H1 (cell line): ENCODE results near the gene LIPC. TPM values are rescaled to one million over a fixed set of nuclear protein-coding genes. Genes with fewer than 3 reads are reported as not detected.

Experiments used
- CTCF ChIA-PET: fragments of 300-600 bp; sonication (Branson Sonifier 250); formaldehyde crosslinking; loops from one replicate; lab custom pipeline; 2021; ENCODE audit not compliant: partially characterized antibody; lab: Charles Lee
- POLR2A ChIA-PET: fragments of 300-600 bp; sonication (Branson Sonifier 250); formaldehyde crosslinking; loops from one replicate; lab custom pipeline; 2021; ENCODE audit warnings: inconsistent platforms; ENCODE audit not compliant: partially characterized antibody; lab: Charles Lee
- DNase-seq, 2 experiments: peaks; one replicate each; pipeline versions ENCODE4 v3.0.0 to v3.0.0-alpha.2; 2010 to 2022; ENCODE audit warnings: low spot score in 2 of 2, low read depth in 1 of 2, mixed read lengths in 1 of 2
- FAIRE-seq: peaks from 2 replicates; lab custom pipeline; 2011; peaks lifted over from hg19 to GRCh38; lab: Jason Lieb, UNC
- H2AFZ ChIP-seq: 2 replicates; pipeline ENCODE4 v1.8.1; 2012; ENCODE audit warnings: low read length, inconsistent platforms
- H2AK5ac ChIP-seq: 2 replicates; pipeline ENCODE4 v1.6.1; 2013; ENCODE audit warnings: low read depth, low read length
- H2BK120ac ChIP-seq: replicated peaks from 2 replicates; pipeline ENCODE3; 2013; ENCODE audit warnings: low read depth, low read length, inconsistent platforms
- H2BK12ac ChIP-seq: 2 replicates; pipeline ENCODE4 v1.6.1; 2013; ENCODE audit warnings: low read depth, low read length
- H2BK15ac ChIP-seq: 2 replicates; pipeline ENCODE4 v1.6.1; 2013; ENCODE audit warnings: low read length
- H2BK20ac ChIP-seq: 2 replicates; pipeline ENCODE4 v1.6.1; 2013; ENCODE audit warnings: low read length
- H2BK5ac ChIP-seq: 2 replicates; pipeline ENCODE4 v1.6.1; 2013; ENCODE audit warnings: low read depth, low read length
- H3K14ac ChIP-seq: 2 replicates; pipeline ENCODE4 v1.6.1; 2013; ENCODE audit warnings: inconsistent platforms; ENCODE audit not compliant: insufficient read length
- H3K18ac ChIP-seq: 2 replicates; pipeline ENCODE4 v1.6.1; 2013; ENCODE audit warnings: low read length; ENCODE audit errors: extremely low read depth
- H3K23ac ChIP-seq: 2 replicates; pipeline ENCODE4 v1.6.1; 2013; ENCODE audit warnings: inconsistent platforms; ENCODE audit not compliant: insufficient read length
- H3K23me2 ChIP-seq: 2 replicates; pipeline ENCODE4 v1.6.1; 2013; ENCODE audit warnings: low read depth, low read length
- H3K27ac ChIP-seq: 2 replicates; pipeline ENCODE4 v1.6.1; 2011; ENCODE audit warnings: low read depth, low read length, inconsistent platforms
- H3K27me3 ChIP-seq, 4 experiments: replicated peaks in 1 of 4; 1 replicate in 1 of 4; 2 replicates in 3 of 4; pipeline versions ENCODE4 v1.6.1 to v1.8.1; 2011 to 2013; ENCODE audit warnings: low read length in 3 of 4, mild to moderate bottlenecking in 3 of 4, inconsistent platforms in 2 of 4, mixed read lengths in 2 of 4, moderate library complexity in 1 of 4; ENCODE audit not compliant: control insufficient read depth in 3 of 4, insufficient read depth in 3 of 4; ENCODE audit errors: extremely low read depth in 1 of 4
- H3K36me3 ChIP-seq, 4 experiments: 2 replicates each; pipeline versions ENCODE4 v1.6.1 to v1.8.1; 2011 to 2013; ENCODE audit warnings: mild to moderate bottlenecking in 4 of 4, low read length in 3 of 4, moderate library complexity in 2 of 4, control low read depth in 1 of 4, inconsistent platforms in 1 of 4; ENCODE audit not compliant: insufficient read depth in 4 of 4, control insufficient read depth in 2 of 4
- H3K4ac ChIP-seq: replicated peaks from 2 replicates; pipeline ENCODE3; 2013; ENCODE audit warnings: low read length, low read depth, mixed read lengths, inconsistent platforms; ENCODE audit not compliant: insufficient read length
- H3K4me1 ChIP-seq, 4 experiments: replicated peaks in 1 of 4; 1 replicate in 1 of 4; 2 replicates in 3 of 4; pipeline versions ENCODE4 v1.6.1 to v1.8.1; 2011 to 2013; ENCODE audit warnings: low read length in 3 of 4, inconsistent platforms in 2 of 4, mixed read lengths in 1 of 4; ENCODE audit not compliant: insufficient read depth in 4 of 4, control insufficient read depth in 3 of 4
- H3K4me2 ChIP-seq, 2 experiments: 2 replicates each; pipeline versions ENCODE4 v1.6.1 to v1.8.1; 2011 to 2013; ENCODE audit warnings: low read depth in 2 of 2, low read length in 2 of 2, control low read depth in 1 of 2, inconsistent platforms in 1 of 2, mild to moderate bottlenecking in 1 of 2; ENCODE audit not compliant: insufficient read depth in 1 of 2
- H3K4me3 ChIP-seq, 4 experiments: fragments of 200-600, 300-600 bp in 1 of 4; sonication (generic), shearing (Covaris generic), sonication (Bioruptor Twin) in 1 of 4; 2 replicates each; pipeline versions ENCODE4 v1.5.1 to v1.8.1; 2011 to 2016; ENCODE audit warnings: low read length in 4 of 4, low read depth in 3 of 4, control low read depth in 2 of 4, inconsistent platforms in 2 of 4, mild to moderate bottlenecking in 2 of 4, mixed read lengths in 1 of 4, moderate library complexity in 1 of 4; ENCODE audit not compliant: insufficient read depth in 2 of 4; ENCODE audit errors: extremely low read depth in 1 of 4
- H3K56ac ChIP-seq: replicated peaks from 2 replicates; pipeline ENCODE3; 2013; ENCODE audit warnings: low read depth, mild to moderate bottlenecking, mixed read lengths, low read length, inconsistent platforms; ENCODE audit not compliant: insufficient read length
- H3K79me1 ChIP-seq: 2 replicates; pipeline ENCODE4 v1.6.1; 2013; ENCODE audit warnings: low read depth, low read length, control low read depth
- H3K79me2 ChIP-seq, 2 experiments: 2 replicates each; pipeline versions ENCODE4 v1.6.1 to v1.8.1; 2012 to 2013; ENCODE audit warnings: low read length in 2 of 2, mild to moderate bottlenecking in 2 of 2, inconsistent platforms in 1 of 2; ENCODE audit not compliant: insufficient read depth in 2 of 2, control insufficient read depth in 1 of 2
- H3K9ac ChIP-seq, 4 experiments: replicated peaks in 1 of 4; 1 replicate in 1 of 4; 2 replicates in 3 of 4; pipeline versions ENCODE4 v1.6.1 to v1.8.1; 2011 to 2013; ENCODE audit warnings: low read depth in 3 of 4, low read length in 3 of 4, control low read depth in 2 of 4, mild to moderate bottlenecking in 2 of 4, moderate library complexity in 2 of 4, inconsistent platforms in 1 of 4; ENCODE audit errors: extremely low read depth in 1 of 4
- H3K9me3 ChIP-seq, 2 experiments: 2 replicates each; pipeline versions ENCODE4 v1.6.1 to v1.8.1; 2012 to 2013; ENCODE audit warnings: mild to moderate bottlenecking in 2 of 2, moderate library complexity in 2 of 2, control low read depth in 1 of 2, inconsistent platforms in 1 of 2, low read depth in 1 of 2, low read length in 1 of 2, mixed read lengths in 1 of 2; ENCODE audit not compliant: insufficient read depth in 2 of 2
- H4K20me1 ChIP-seq, 2 experiments: replicated peaks in 1 of 2; 2 replicates each; pipeline versions ENCODE3 to v1.8.1; 2011 to 2013; ENCODE audit warnings: inconsistent platforms in 2 of 2, low read length in 2 of 2, mild to moderate bottlenecking in 1 of 2; ENCODE audit not compliant: insufficient read depth in 2 of 2, control insufficient read depth in 1 of 2
- H4K5ac ChIP-seq: 2 replicates; pipeline ENCODE4 v1.6.1; 2013; ENCODE audit warnings: low read length, low read depth, mixed read lengths, inconsistent platforms; ENCODE audit not compliant: insufficient read length
- H4K8ac ChIP-seq: 2 replicates; pipeline ENCODE4 v1.8.0; 2013; ENCODE audit warnings: mild to moderate bottlenecking, moderate library complexity, low read length, inconsistent platforms; ENCODE audit not compliant: insufficient read depth; ENCODE audit errors: extremely low read depth
- H4K91ac ChIP-seq: replicated peaks from 2 replicates; pipeline ENCODE3; 2013; ENCODE audit warnings: low read length, mixed read lengths, inconsistent platforms; ENCODE audit not compliant: insufficient read length
- CREB1 ChIP-seq: IDR thresholded peaks from 2 replicates; pipeline ENCODE4 v1.6.1; 2012; ENCODE audit warnings: inconsistent platforms
- CTBP2 ChIP-seq: IDR thresholded peaks from 2 replicates; pipeline ENCODE4 v1.7.0; 2011; ENCODE audit warnings: borderline replicate concordance, mild to moderate bottlenecking, moderate library complexity, mixed read lengths, low read length; ENCODE audit not compliant: insufficient read depth, insufficient read length
- WGBS, 2 experiments: shearing (Covaris generic) in 1 of 2; methylation state at CpG; one replicate each; pipeline versions ENCODE4 v1.1.6 to v1.1.7; 2013 to 2015; ENCODE audit warnings: low lambda C conversion rate in 2 of 2, mixed read lengths in 2 of 2, inconsistent platforms in 1 of 2, low coverage in 1 of 2, missing lambda C conversion rate in 1 of 2; ENCODE audit not compliant: insufficient replicate concordance in 2 of 2, insufficient coverage in 1 of 2, insufficient read length in 1 of 2; ENCODE audit errors: extremely low coverage in 1 of 2, missing lambda C conversion rate in 1 of 2; 5-methylcytosine and 5-hydroxymethylcytosine counted together
- polyA plus RNA-seq, 7 experiments: library from polyadenylated mRNA; depleted of rRNA in 3 of 7; stranded (reverse) in 5 of 7; unstranded in 2 of 7; fragments of >200 nt in 5 of 7; fragments of 200-250 nt in 2 of 7; gene quantifications; 1 replicate in 5 of 7; 2 replicates in 1 of 7; 4 replicates in 1 of 7; pipeline versions ENCODE4 v1.2.1 to v1.2.3, GENCODE V29; 2011 to 2013; ENCODE audit warnings: missing spikeins in 2 of 7, mixed read lengths in 2 of 7
- total RNA-seq: library from RNA; stranded (reverse); fragmentation: NEBNext Ultra II Directional; extraction: Animal tissue kit (Norgen Biotek cat#: 25700); gene quantifications from 2 replicates; pipeline ENCODE4 v1.2.1, GENCODE V29; 2021

The LIPC gene
- total and polyA plus RNA-seq, 2 of the 8 experiments (the other 6 are each of a cell fraction or from before 2014, with no cell fraction given): not detected

- Histone ChIP-seq H3K9me3 (no peaks in the 10 kb centered on the region), H2BK20ac (no peak overlapping the region), H4K91ac (no peak overlapping the region), H3K27me3 (no peaks in the 10 kb centered on the region), H3K56ac (no peak overlapping the region), H3K9ac (no peak overlapping the region), H3K36me3 (no peaks in the 10 kb centered on the region), H3K23me2 (no peaks in the 10 kb centered on the region), H3K18ac (no peak overlapping the region), H4K8ac (no peak overlapping the region), H4K5ac (no peak overlapping the region), H3K79me1 (no peaks in the 10 kb centered on the region), H3K4ac (no peak overlapping the region), H2BK120ac (no peak overlapping the region), H3K4me2 (no peak overlapping the region), H4K20me1 (no peaks in the 10 kb centered on the region), H2AK5ac (no peak overlapping the region), H3K79me2 (no peaks in the 10 kb centered on the region), H3K4me3 (no peak overlapping the region), H3K27ac (no peak overlapping the region), H2BK12ac (no peak overlapping the region), H2BK15ac (no peak overlapping the region), H2BK5ac (no peak overlapping the region), H2AFZ (no peak overlapping the region), H3K14ac (no peak overlapping the region), H3K4me1 (no peaks in the 10 kb centered on the region), H3K23ac (no peak overlapping the region)
- TF ChIP-seq CTBP2 (no peak), CREB1 (no peak)
- 86% methylated on average over 5 of the region's 5 CpGs; no CpG with 5 or more reads in 1 of the 2 experiments for WGBS, 2 experiments
- ChIA-PET CTCF (interaction anchor here (1.2 kb wide), 1 partner anchor 126 kb away, joined by 3 read pairs; no protein-coding TSS in a partner anchor), POLR2A (no interaction called here)
- FAIRE-seq: no peak
- DNase-seq: no peak
Observed at GRCh38 chr15:58453931-58454793, 22.4 kb downstream of the LIPC start.
